SK-N-SH treated with all-trans-retinoic acid at 6 μM for 48 hours (cell line): ENCODE measurements around the gene GINS1.

Source experiments
- ATAC-seq: fragments of 200-7000 bp; cut with Tn5 transposase; 3 replicates; pipeline ENCODE4 v1.9.1; 2020; ENCODE audit warnings: mild to moderate bottlenecking, moderate library complexity
- ARNTL ChIP-seq: fragments of 450-650 bp; formaldehyde crosslinking; IDR thresholded peaks from 2 replicates; pipeline ENCODE4 v1.5.0; 2020; ENCODE audit warnings: low read depth, mild to moderate bottlenecking, moderate library complexity, borderline replicate concordance
- BACH2 ChIP-seq: fragments of 250-450 bp; sonication (Bioruptor Pico); IDR thresholded peaks from 2 replicates; pipeline ENCODE4 v1.9.0; 2021; ENCODE audit warnings: mild to moderate bottlenecking, borderline replicate concordance
- CSDC2 ChIP-seq: fragments of 250-450 bp; sonication (Bioruptor Pico); IDR thresholded peaks from 2 replicates; pipeline ENCODE4 v1.5.0; 2020; ENCODE audit warnings: mild to moderate bottlenecking, moderate library complexity
- ESRRG ChIP-seq: fragments of 250-450 bp; sonication (Bioruptor Pico); IDR thresholded peaks from 2 replicates; pipeline ENCODE4 v1.6.1; 2021; ENCODE audit warnings: mild to moderate bottlenecking
- GLIS3 ChIP-seq: fragments of 250-450 bp; sonication (Bioruptor Pico); IDR thresholded peaks from 2 replicates; pipeline ENCODE4 v1.5.0; 2020; ENCODE audit warnings: mild to moderate bottlenecking, moderate library complexity
- ISL1 ChIP-seq: fragments of 250-450 bp; sonication (Bioruptor Pico); IDR thresholded peaks from 2 replicates; pipeline ENCODE4 v2.1.2; 2022; ENCODE audit warnings: mild to moderate bottlenecking, moderate library complexity
- PPARA ChIP-seq: fragments of 250-450 bp; sonication (Bioruptor Pico); IDR thresholded peaks from 2 replicates; pipeline ENCODE4 v1.5.0; 2020; ENCODE audit warnings: mild to moderate bottlenecking, borderline replicate concordance
- RARB ChIP-seq: fragments of 250-450 bp; sonication (Bioruptor Pico); IDR thresholded peaks from 2 replicates; pipeline ENCODE4 v1.8.0; 2021; ENCODE audit warnings: mild to moderate bottlenecking, moderate library complexity
- SNAI2 ChIP-seq: fragments of 250-450 bp; sonication (Bioruptor Pico); IDR thresholded peaks from 2 replicates; pipeline ENCODE4 v1.5.0; 2020; ENCODE audit warnings: mild to moderate bottlenecking, moderate library complexity
- TCF4 ChIP-seq: fragments of 250-450 bp; sonication (Bioruptor Pico); IDR thresholded peaks from 2 replicates; pipeline ENCODE4 v1.8.0; 2021; ENCODE audit warnings: mild to moderate bottlenecking, moderate library complexity, borderline replicate concordance
- TOX ChIP-seq: fragments of 250-450 bp; sonication (Bioruptor Pico); IDR thresholded peaks from 2 replicates; pipeline ENCODE4 v1.8.0; 2021; ENCODE audit warnings: mild to moderate bottlenecking, moderate library complexity, borderline replicate concordance
- ZC3H10 ChIP-seq: fragments of 250-450 bp; sonication (Bioruptor Pico); IDR thresholded peaks from 2 replicates; pipeline ENCODE4 v1.5.1; 2021; ENCODE audit warnings: mild to moderate bottlenecking, moderate library complexity
- ZFP3 ChIP-seq: fragments of 250-450 bp; sonication (Bioruptor Pico); IDR thresholded peaks from 2 replicates; pipeline ENCODE4 v1.5.0; 2020; ENCODE audit warnings: mild to moderate bottlenecking, moderate library complexity
- ZFP30 ChIP-seq: fragments of 450-650 bp; formaldehyde crosslinking; IDR thresholded peaks from 2 replicates; pipeline ENCODE4 v1.5.0; 2022; ENCODE audit warnings: mild to moderate bottlenecking, moderate library complexity
- ZNF565 ChIP-seq: fragments of 450-650 bp; formaldehyde crosslinking; conservative IDR thresholded peaks from 2 replicates; pipeline ENCODE4 v1.5.0; 2020; ENCODE audit warnings: low read depth, mild to moderate bottlenecking, moderate library complexity
- ZNF70 ChIP-seq: fragments of 450-650 bp; formaldehyde crosslinking; IDR thresholded peaks from 2 replicates; pipeline ENCODE4 v1.5.0; 2020; ENCODE audit warnings: mild to moderate bottlenecking, moderate library complexity
- ZNF8 ChIP-seq: fragments of 450-650 bp; formaldehyde crosslinking; IDR thresholded peaks from 2 replicates; pipeline ENCODE4 v1.5.0; 2020; ENCODE audit warnings: mild to moderate bottlenecking, moderate library complexity
- TF ChIP-seq, protein P1 (sequence below): fragments of 250-450 bp; sonication (Bioruptor Pico); IDR thresholded peaks from 2 replicates; pipeline ENCODE4 v1.5.1; 2021; ENCODE audit warnings: mild to moderate bottlenecking, moderate library complexity
- TF ChIP-seq, protein P2 (sequence below): fragments of 250-450 bp; sonication (Bioruptor Pico); IDR thresholded peaks from 2 replicates; pipeline ENCODE4 v1.5.1; 2020; ENCODE audit warnings: low read depth, mild to moderate bottlenecking, moderate library complexity
- TF ChIP-seq, protein P3 (sequence below): fragments of 250-450 bp; sonication (Bioruptor Pico); IDR thresholded peaks from 2 replicates; pipeline ENCODE4 v1.5.0; 2020; ENCODE audit warnings: mild to moderate bottlenecking, moderate library complexity
- TF ChIP-seq, protein P4 (sequence below): fragments of 250-450 bp; sonication (Bioruptor Pico); IDR thresholded peaks from 2 replicates; pipeline ENCODE4 v1.8.0; 2021; ENCODE audit warnings: low read depth, mild to moderate bottlenecking, moderate library complexity, borderline replicate concordance
- TF ChIP-seq, protein P5 (sequence below): fragments of 250-450 bp; sonication (Bioruptor Pico); IDR thresholded peaks from 2 replicates; pipeline ENCODE4 v1.8.0; 2020; ENCODE audit warnings: mild to moderate bottlenecking, moderate library complexity, borderline replicate concordance

GINS1 gene

DNA sequence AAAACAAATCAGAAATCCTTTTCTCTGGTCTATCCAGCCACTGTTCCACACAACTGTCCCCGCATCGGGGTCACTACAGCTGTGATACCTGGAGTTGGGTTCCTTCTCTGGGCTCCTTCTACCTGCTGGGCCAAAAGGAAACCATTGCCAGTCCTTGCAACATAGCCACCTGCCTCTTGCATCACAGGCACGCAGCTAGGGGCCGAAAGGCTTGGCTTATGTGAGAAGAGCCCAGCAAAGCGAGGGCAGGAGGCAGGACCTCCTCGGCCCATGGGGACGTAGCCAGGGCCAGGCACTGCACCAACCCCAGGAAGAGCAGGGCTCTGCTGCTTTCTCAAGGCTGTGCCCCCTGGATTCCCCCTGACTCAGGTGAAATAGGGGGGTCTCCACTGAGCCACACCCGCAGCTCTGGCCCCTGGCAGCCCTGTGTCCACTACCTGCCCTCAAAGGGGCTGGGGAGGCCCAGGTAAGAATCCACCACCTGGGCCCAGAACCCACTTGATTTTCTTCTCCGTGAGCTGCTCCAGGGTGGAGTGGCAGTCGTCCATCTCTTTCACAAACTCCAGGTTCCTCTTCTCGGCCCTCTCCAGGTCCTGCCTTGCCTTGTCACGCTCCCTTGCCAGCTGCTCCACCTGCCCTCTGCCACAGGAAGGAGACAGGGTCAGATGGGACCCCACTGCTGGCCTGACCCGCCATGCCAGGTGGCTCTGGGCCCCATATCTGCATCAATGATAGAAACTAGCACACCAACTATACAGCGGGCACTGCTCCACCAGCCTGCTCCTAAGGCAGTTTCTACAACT is 88.9 kb downstream of the GINS1 start:
- TF ChIP-seq ZFP3 (CRISPR knock-in tag) (no peak), ZNF8 (CRISPR knock-in tag) (no peak), ZNF565 (no peak), ESRRG (CRISPR knock-in tag) (no peak), TOX (no peak), ARNTL (no peak), SNAI2 (CRISPR knock-in tag) (no peak), ISL1 (CRISPR knock-in tag) (no peak), ZFP30 (CRISPR knock-in tag) (no peak), RARB (CRISPR knock-in tag) (no peak), TCF4 (no peak), ZC3H10 (CRISPR knock-in tag) (no peak)
- TF ChIP-seq, protein P1, sequence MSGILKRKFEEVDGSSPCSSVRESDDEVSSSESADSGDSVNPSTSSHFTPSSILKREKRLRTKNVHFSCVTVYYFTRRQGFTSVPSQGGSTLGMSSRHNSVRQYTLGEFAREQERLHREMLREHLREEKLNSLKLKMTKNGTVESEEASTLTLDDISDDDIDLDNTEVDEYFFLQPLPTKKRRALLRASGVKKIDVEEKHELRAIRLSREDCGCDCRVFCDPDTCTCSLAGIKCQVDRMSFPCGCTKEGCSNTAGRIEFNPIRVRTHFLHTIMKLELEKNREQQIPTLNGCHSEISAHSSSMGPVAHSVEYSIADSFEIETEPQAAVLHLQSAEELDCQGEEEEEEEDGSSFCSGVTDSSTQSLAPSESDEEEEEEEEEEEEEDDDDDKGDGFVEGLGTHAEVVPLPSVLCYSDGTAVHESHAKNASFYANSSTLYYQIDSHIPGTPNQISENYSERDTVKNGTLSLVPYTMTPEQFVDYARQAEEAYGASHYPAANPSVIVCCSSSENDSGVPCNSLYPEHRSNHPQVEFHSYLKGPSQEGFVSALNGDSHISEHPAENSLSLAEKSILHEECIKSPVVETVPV (CRISPR knock-in tag): no peak
- TF ChIP-seq, protein P2, sequence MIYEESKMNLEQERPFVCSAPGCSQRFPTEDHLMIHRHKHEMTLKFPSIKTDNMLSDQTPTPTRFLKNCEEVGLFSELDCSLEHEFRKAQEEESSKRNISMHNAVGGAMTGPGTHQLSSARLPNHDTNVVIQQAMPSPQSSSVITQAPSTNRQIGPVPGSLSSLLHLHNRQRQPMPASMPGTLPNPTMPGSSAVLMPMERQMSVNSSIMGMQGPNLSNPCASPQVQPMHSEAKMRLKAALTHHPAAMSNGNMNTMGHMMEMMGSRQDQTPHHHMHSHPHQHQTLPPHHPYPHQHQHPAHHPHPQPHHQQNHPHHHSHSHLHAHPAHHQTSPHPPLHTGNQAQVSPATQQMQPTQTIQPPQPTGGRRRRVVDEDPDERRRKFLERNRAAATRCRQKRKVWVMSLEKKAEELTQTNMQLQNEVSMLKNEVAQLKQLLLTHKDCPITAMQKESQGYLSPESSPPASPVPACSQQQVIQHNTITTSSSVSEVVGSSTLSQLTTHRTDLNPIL (CRISPR knock-in tag): no peak
- TF ChIP-seq, protein P3, sequence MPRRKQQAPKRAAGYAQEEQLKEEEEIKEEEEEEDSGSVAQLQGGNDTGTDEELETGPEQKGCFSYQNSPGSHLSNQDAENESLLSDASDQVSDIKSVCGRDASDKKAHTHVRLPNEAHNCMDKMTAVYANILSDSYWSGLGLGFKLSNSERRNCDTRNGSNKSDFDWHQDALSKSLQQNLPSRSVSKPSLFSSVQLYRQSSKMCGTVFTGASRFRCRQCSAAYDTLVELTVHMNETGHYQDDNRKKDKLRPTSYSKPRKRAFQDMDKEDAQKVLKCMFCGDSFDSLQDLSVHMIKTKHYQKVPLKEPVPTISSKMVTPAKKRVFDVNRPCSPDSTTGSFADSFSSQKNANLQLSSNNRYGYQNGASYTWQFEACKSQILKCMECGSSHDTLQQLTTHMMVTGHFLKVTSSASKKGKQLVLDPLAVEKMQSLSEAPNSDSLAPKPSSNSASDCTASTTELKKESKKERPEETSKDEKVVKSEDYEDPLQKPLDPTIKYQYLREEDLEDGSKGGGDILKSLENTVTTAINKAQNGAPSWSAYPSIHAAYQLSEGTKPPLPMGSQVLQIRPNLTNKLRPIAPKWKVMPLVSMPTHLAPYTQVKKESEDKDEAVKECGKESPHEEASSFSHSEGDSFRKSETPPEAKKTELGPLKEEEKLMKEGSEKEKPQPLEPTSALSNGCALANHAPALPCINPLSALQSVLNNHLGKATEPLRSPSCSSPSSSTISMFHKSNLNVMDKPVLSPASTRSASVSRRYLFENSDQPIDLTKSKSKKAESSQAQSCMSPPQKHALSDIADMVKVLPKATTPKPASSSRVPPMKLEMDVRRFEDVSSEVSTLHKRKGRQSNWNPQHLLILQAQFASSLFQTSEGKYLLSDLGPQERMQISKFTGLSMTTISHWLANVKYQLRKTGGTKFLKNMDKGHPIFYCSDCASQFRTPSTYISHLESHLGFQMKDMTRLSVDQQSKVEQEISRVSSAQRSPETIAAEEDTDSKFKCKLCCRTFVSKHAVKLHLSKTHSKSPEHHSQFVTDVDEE: no peak
- TF ChIP-seq, protein P4, sequence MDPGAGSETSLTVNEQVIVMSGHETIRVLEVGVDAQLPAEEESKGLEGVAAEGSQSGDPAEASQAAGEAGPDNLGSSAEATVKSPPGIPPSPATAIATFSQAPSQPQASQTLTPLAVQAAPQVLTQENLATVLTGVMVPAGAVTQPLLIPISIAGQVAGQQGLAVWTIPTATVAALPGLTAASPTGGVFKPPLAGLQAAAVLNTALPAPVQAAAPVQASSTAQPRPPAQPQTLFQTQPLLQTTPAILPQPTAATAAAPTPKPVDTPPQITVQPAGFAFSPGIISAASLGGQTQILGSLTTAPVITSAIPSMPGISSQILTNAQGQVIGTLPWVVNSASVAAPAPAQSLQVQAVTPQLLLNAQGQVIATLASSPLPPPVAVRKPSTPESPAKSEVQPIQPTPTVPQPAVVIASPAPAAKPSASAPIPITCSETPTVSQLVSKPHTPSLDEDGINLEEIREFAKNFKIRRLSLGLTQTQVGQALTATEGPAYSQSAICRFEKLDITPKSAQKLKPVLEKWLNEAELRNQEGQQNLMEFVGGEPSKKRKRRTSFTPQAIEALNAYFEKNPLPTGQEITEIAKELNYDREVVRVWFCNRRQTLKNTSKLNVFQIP: no peak
- no peak for ATAC-seq

DNA sequence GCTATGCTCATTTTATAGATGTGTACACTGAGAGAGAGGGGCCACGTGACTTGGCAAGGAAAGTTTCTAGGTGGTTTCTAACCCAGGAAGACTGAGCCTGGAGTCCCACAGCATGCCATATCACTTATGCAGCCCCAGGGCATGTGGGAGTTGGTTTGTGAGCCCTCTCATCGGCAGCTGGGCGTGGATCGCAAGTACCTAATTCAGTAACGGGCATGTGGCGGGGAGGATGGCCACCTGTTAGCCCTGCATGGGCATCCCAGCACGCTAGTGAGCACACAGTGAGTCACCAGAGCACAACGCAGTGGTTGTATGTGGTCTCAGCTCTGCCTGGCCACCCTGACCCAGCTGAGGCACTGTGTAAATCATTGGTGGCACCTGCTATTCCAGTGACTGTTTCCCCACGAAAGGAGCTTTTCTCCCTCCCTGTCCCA is 89.5 kb downstream of the GINS1 start:
- TF ChIP-seq ESRRG (CRISPR knock-in tag): no peak
- no peak for TF ChIP-seq CSDC2 (CRISPR knock-in tag)
- no peak for TF ChIP-seq TCF4
- TF ChIP-seq ZFP30 (CRISPR knock-in tag): no peak
- TF ChIP-seq, protein P2 (CRISPR knock-in tag): no peak
- TF ChIP-seq SNAI2 (CRISPR knock-in tag): no peak
- TF ChIP-seq ZC3H10 (CRISPR knock-in tag): no peak
- no peak for TF ChIP-seq ARNTL
- no peak for TF ChIP-seq ZNF565
- no peak for TF ChIP-seq GLIS3 (CRISPR knock-in tag)
- TF ChIP-seq, protein P5, sequence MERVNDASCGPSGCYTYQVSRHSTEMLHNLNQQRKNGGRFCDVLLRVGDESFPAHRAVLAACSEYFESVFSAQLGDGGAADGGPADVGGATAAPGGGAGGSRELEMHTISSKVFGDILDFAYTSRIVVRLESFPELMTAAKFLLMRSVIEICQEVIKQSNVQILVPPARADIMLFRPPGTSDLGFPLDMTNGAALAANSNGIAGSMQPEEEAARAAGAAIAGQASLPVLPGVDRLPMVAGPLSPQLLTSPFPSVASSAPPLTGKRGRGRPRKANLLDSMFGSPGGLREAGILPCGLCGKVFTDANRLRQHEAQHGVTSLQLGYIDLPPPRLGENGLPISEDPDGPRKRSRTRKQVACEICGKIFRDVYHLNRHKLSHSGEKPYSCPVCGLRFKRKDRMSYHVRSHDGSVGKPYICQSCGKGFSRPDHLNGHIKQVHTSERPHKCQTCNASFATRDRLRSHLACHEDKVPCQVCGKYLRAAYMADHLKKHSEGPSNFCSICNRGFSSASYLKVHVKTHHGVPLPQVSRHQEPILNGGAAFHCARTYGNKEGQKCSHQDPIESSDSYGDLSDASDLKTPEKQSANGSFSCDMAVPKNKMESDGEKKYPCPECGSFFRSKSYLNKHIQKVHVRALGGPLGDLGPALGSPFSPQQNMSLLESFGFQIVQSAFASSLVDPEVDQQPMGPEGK (CRISPR knock-in tag): no peak
- no peak for TF ChIP-seq ZNF8 (CRISPR knock-in tag)
- TF ChIP-seq, protein P1 (CRISPR knock-in tag): no peak
- no peak for TF ChIP-seq PPARA (CRISPR knock-in tag)
- no peak for TF ChIP-seq ZNF70 (CRISPR knock-in tag)
- no peak for TF ChIP-seq BACH2 (CRISPR knock-in tag)
- no peak for TF ChIP-seq ISL1 (CRISPR knock-in tag)
- TF ChIP-seq, all 23 proteins: peak for 0
- ATAC-seq: no peak; the same call in 2 of the 3 replicates
